GM13977 (cell line): ENCODE data around the gene GRIK2.
"Not testable (repeated sequence)": the region's sequence is repeated elsewhere in the genome, so short reads cannot be mapped to it uniquely, and the experiment has no call there.

Experiments used
- DNase-seq: peaks from one replicate; pipeline ENCODE4 v3.0.0; 2012; ENCODE audit warnings: low spot score
- CTCF ChIP-seq: IDR thresholded peaks from 2 replicates; pipeline ENCODE4 v1.5.1; 2012; ENCODE audit warnings: mild to moderate bottlenecking, control low read depth; ENCODE audit not compliant: insufficient read depth; ENCODE audit errors: extremely low read depth, missing control alignments
- in situ Hi-C: fragments of 300-500 bp; cut with MboI; formaldehyde crosslinking; loops from one replicate; pipeline ENCODE4 v1.12.0; 2022; ENCODE audit warnings: low sequenced_read_pairs, low pct_unique_long_range_greater_than_20kb, mixed read lengths, inconsistent platforms; ENCODE audit not compliant: unreplicated experiment

The GRIK2 gene

GRCh38 chr6:102068349-102068929 lies 674.9 kb downstream of the GRIK2 start:
- no peak for TF ChIP-seq CTCF
- in situ Hi-C loops = no loop called here
- no peak for DNase-seq

GRCh38 chr6:102075539-102075938 lies 682.0 kb downstream of the GRIK2 start:
- in situ Hi-C loops = no loop called here
- no peak for TF ChIP-seq CTCF
- no peak for DNase-seq

- no peak for TF ChIP-seq CTCF
- in situ Hi-C loops = no loop called here
- DNase-seq = no peak
Observed at GRCh38 chr6:102085257-102085656, 691.7 kb downstream of the GRIK2 start.

- DNase-seq, in situ Hi-C loops: not testable (repeated sequence)
Observed at GRCh38 chr6:102088160-102088559, 694.7 kb downstream of the GRIK2 start.

- in situ Hi-C loops = no loop called here
- peak; percentile 61 for TF ChIP-seq CTCF
Observed at GRCh38 chr6:102114402-102114801, 720.9 kb downstream of the GRIK2 start.

GRCh38 chr6:102115911-102116310 lies 722.4 kb downstream of the GRIK2 start:
- DNase-seq = no peak
- in situ Hi-C loops = no loop called here
- TF ChIP-seq CTCF = no peak

More at GRCh38 chr6:102114402-102114801, 720.9 kb downstream of the GRIK2 start:
- peak; percentile 8 for DNase-seq

- in situ Hi-C loops = no loop called here
- no peak for DNase-seq
- no peak for TF ChIP-seq CTCF
Observed at GRCh38 chr6:102118034-102118433, 724.5 kb downstream of the GRIK2 start.
